HAP-1 (cell line): ENCODE results near the gene PRIMPOL.
"Not testable (repeated sequence)": the region's sequence is repeated elsewhere in the genome, so short reads cannot be mapped to it uniquely, and the experiment has no call there.

Experiments
- DNase-seq, 2 experiments: peaks; one replicate each; pipeline ENCODE4 v3.0.0-alpha.2; 2016 to 2020; ENCODE audit warnings: low spot score in 2 of 2
- H3K27me3 ChIP-seq: fragments of 250-450 bp; sonication (Bioruptor Pico); 2 replicates; pipeline ENCODE4 v1.5.1; 2020; ENCODE audit warnings: low read depth, mild to moderate bottlenecking, moderate library complexity
- H3K36me3 ChIP-seq: fragments of 250-450 bp; sonication (Bioruptor Pico); replicated peaks from 2 replicates; pipeline ENCODE4 v1.5.1; 2020; ENCODE audit warnings: mild to moderate bottlenecking
- H3K4me1 ChIP-seq: fragments of 250-450 bp; sonication (Bioruptor Pico); 2 replicates; pipeline ENCODE4 v1.5.1; 2020; ENCODE audit warnings: mild to moderate bottlenecking
- H3K4me3 ChIP-seq: fragments of 250-450 bp; sonication (Bioruptor Pico); 2 replicates; pipeline ENCODE4 v1.5.1; 2020; ENCODE audit warnings: mild to moderate bottlenecking, moderate library complexity
- H3K9me3 ChIP-seq: fragments of 250-450 bp; sonication (Bioruptor Pico); 2 replicates; pipeline ENCODE4 v1.5.1; 2020; ENCODE audit warnings: mild to moderate bottlenecking, moderate library complexity
- in situ Hi-C: fragments of 300-500 bp; cut with MboI; formaldehyde crosslinking; loops from 3 replicates; pipeline ENCODE4 v1.14.3; 2020; ENCODE audit warnings: low sequenced_read_pairs, inconsistent platforms, mixed read lengths

PRIMPOL gene

DNA sequence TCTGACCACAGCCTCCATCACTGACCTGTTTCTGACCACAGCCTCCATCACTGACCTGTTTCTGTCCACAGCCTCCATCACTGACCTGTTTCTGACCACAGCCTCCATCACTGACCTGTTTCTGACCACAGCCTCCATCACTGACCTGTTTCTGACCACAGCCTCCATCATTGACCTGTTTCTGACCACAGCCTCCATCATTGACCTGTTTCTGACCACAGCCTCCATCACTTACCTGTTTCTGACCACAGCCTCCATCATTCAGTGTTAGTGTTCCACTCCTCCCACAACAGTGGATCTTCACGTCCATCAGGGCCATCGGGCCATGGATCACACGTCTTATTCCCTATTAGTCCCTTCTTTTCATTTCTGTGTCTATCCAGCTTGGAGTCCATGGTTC is 25.0 kb upstream of the PRIMPOL start:
- in situ Hi-C loops, H3K9me3 ChIP-seq, H3K27me3 ChIP-seq, DNase-seq, H3K4me3 ChIP-seq, H3K4me1 ChIP-seq: not testable (repeated sequence)
- peaks cover 15% of the 10 kb centered on the region for H3K36me3 ChIP-seq

DNA sequence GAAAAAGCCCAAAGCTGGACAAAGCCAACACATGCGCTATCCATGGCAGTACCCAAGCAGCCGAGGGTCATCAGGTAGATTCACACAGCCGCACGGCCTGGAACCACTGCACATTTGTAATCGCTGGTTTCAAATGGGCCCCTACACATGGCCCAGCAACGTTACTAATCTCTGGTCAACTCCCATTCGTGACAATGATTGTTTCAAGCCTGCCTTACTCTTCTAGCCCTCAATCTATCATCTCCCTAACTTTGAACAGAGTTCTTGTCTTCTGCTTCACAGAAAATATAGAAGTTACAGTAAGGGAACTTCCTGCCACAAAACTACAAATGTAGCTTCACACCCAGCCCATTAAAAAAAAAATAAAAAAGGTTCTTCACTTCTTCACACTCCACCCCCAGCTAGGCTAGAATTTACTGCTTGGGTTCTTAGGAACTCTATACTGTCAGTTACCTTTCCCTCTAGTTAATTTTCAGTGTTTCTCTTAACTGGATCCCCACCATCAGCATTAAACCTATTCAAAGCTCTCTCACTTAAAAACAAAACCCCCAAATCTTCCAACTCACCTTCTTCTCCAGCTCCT is 24.5 kb upstream of the PRIMPOL start:
- peaks cover 21% of the 10 kb centered on the region for H3K36me3 ChIP-seq
- in situ Hi-C loops: no loop called here
- no peaks in the 10 kb centered on the region for H3K27me3 ChIP-seq

DNA sequence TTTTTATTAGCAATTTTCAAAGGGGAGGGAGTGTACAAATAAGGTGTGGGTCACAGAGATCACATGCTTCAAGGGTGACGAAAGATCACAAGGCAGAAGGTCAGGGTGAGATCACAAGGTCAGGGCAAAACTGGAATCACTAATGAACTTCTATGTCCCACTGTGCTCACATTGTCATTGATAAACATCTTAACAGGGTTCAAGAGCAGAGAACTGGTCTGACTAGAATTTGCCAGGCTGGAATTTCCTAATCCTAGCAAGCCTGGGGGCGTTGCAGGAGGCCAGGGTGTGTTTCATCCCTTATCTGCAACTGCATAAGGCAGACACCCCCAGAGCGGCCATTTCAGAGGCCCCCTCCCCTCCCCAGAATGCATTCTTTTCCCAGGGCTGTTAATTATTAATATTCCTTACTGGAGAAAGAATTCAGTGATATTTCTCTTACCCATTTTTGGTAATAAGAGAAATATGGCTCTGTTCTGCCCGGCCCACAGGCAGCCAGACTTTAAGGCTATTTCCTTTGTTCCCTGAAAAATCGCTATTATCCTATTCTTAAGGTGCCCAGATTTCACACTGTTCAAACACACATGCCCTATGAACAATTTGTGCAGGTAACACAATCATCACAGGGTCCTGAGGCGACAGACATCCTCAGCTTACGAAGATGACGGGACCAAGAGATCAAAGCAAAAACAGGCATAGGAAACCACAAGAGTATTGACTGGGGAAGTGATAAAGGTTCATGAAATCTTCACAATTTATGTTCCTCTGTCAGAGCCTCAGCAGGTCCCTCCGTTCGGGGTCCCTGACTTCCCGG is 23.5 kb upstream of the PRIMPOL start:
- H3K4me1 ChIP-seq: not testable (repeated sequence)
- peaks cover 30% of the 10 kb centered on the region for H3K36me3 ChIP-seq

More for the DNA sequence above, 24.5 kb upstream of the PRIMPOL start:
- H3K4me3 ChIP-seq: no peak overlapping the region
- no peaks in the 10 kb centered on the region for H3K9me3 ChIP-seq
- no peak for DNase-seq
- no peaks in the 10 kb centered on the region for H3K4me1 ChIP-seq

DNA sequence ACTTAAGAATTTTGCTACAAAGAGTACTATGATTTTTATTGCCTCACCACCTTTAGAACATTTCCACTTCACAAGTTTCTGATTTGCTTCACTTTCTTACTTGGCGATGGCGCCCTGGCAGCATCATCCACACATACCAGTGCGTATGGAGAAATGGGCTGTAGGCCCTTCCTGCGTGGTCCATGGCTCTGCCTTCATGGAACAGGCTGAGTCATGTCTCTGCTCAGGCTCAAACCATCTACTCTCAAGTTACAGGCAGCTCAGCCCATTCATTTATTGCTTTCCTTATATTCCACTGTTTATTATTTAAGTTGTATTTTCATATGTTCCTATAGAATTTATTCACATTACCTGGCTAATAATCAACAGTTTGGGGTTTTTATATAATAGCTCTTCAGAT is 21.4 kb upstream of the PRIMPOL start:
- DNase-seq: no peak
- H3K27me3 ChIP-seq: no peaks in the 10 kb centered on the region
- H3K9me3 ChIP-seq: no peaks in the 10 kb centered on the region
- H3K4me3 ChIP-seq: no peak overlapping the region
- H3K36me3 ChIP-seq: peaks cover 32% of the 10 kb centered on the region
- in situ Hi-C loops: no loop called here
- H3K4me1 ChIP-seq: no peaks in the 10 kb centered on the region

More for the DNA sequence above, 23.5 kb upstream of the PRIMPOL start:
- H3K27me3 ChIP-seq, H3K4me3 ChIP-seq, in situ Hi-C loops, DNase-seq, H3K9me3 ChIP-seq: not testable (repeated sequence)

DNA sequence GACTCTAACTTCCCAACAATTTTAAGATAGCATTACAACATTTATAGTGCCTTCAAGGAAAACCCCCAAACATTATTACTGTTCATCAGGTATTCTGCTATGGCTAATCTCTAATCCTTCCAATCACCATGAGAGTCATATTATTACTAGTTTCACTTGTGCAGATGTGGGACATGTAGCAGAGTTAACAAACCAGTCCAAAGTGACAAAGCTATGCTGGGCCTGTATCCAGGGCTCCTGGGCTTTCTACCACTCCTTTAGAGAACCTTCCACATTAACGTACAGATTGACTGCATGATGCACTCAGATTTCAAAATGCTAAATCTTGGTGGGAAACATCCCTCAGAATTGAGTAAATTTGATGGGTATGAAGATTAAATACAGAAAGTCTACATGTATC is 16.7 kb upstream of the PRIMPOL start:
- in situ Hi-C loops: no loop called here
- no peak for DNase-seq
- no peaks in the 10 kb centered on the region for H3K4me1 ChIP-seq
- no peak overlapping the region for H3K4me3 ChIP-seq
- no peaks in the 10 kb centered on the region for H3K27me3 ChIP-seq
- peaks cover 50% of the 10 kb centered on the region for H3K36me3 ChIP-seq
- H3K9me3 ChIP-seq: no peaks in the 10 kb centered on the region

DNA sequence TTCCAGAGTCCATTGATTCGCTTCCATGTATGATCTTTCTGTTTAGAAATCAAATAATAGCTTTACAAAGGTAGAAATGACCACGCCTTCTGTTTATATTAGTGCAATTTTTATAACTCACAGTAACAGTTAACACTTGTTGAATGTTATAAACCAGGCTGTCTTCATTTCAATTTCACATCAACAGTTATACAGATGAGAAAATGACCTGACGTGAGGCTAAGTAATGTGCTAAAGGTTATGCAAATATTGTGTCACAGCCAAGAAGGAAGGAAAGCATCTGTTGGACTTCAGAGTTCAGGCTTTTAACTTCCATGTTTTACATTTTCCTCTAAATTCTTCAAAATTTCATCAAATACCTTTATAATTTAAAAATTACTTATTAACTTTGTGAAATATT is 14.2 kb upstream of the PRIMPOL start:
- Histone ChIP-seq H3K4me3 (no peak overlapping the region), H3K36me3 (peaks cover 40% of the 10 kb centered on the region), H3K27me3 (no peaks in the 10 kb centered on the region), H3K4me1 (no peaks in the 10 kb centered on the region), H3K9me3 (no peaks in the 10 kb centered on the region)
- in situ Hi-C loops: no loop called here
- no peak for DNase-seq

DNA sequence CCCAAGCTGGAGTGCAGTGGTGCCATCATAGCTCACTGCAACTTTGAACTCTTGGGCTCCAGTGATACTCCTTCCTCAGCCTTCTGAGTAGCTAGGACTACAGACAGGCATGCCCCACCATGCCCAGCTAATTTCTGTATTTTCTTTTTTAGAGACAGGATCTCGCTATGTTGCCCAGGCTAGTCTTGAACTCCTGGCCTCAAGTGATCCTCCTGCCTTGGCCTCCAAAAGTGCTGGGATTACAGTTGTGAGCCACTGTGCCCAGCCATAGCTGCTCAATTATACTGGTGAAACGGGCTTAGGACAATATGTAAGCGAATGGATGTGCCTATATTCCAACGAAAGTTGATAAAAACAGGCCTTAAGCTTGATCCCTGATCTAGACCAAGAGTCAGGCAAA is 13.4 kb upstream of the PRIMPOL start:
- peaks cover 32% of the 10 kb centered on the region for H3K36me3 ChIP-seq
- no peaks in the 10 kb centered on the region for H3K4me1 ChIP-seq
- no peaks in the 10 kb centered on the region for H3K9me3 ChIP-seq
- DNase-seq: no peak
- no peak overlapping the region for H3K4me3 ChIP-seq
- H3K27me3 ChIP-seq: no peaks in the 10 kb centered on the region
- in situ Hi-C loops: no loop called here

DNA sequence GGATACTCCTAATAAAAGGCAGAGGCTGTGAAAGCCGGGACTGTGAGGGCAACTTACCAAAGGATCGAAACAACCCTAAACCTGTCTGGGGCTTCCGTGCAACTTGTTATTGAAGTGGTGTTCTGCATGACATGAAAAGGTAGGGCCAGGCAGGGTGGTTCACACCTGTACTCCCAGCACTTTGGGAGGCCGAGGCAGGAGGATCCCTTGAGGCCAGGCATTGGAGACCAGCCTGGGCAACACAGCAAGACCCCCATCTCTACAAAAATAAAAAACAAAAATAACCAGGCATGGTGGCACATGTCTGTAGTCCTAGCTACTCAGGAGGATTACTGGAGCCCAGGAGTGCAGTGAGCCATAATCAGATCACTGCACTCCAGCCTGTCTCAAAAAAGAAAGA is 12.6 kb upstream of the PRIMPOL start:
- no peaks in the 10 kb centered on the region for H3K27me3 ChIP-seq
- in situ Hi-C loops: no loop called here
- H3K4me1 ChIP-seq: no peaks in the 10 kb centered on the region
- H3K9me3 ChIP-seq: no peaks in the 10 kb centered on the region
- H3K36me3 ChIP-seq: peaks cover 32% of the 10 kb centered on the region
- no peak for DNase-seq
- H3K4me3 ChIP-seq: no peak overlapping the region

DNA sequence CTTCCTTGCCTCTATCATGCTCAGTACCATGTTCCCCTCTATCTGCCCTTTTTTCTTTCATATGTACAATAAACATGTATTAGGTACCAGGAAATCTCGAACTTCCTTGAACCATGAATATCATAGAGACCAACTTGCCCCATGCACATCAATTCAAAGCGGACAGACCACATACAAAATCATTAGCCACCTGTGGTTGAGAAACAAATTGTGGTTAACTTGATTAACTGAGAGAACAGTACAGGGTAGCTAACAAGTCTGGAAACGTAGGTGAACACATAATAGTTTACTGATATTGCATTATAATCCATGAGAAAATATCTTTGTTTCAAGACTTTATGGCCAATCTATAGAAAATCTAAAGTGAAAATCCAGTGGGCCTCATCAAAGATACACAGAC is 8.5 kb upstream of the PRIMPOL start:
- no peak for DNase-seq
- in situ Hi-C loops: loop anchor here (10.0 kb wide), 1 partner anchor 166 kb away; the partner anchor contains the start of gene IRF2
- H3K4me1 ChIP-seq: peaks cover 2% of the 10 kb centered on the region

DNA sequence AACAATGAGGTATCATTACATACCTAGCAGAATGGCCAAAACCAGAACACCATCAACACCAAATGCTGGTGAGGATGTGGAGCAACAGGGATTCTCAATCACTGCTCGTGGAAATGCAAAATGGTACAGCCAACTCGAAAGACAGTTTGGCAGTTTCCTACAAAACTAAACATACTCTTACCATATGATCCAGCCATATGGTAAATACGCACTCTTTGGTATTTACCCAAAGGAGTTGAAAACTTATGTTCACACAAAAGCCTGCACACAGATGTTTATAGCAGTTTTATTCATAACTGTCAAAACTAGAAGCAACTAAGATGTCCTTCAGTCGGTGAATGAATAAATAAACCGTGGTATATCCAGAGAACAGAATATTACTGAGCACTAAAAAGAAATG is 8.1 kb upstream of the PRIMPOL start:
- Histone ChIP-seq H3K36me3 (peaks cover 26% of the 10 kb centered on the region), H3K9me3 (no peaks in the 10 kb centered on the region), H3K27me3 (no peaks in the 10 kb centered on the region), H3K4me3 (no peak overlapping the region), H3K4me1 (peaks cover 6% of the 10 kb centered on the region)
- DNase-seq: no peak
- in situ Hi-C loops: loop anchor here (10.0 kb wide), 1 partner anchor 167 kb away; the partner anchor contains the start of gene IRF2

More for the DNA sequence above, 8.5 kb upstream of the PRIMPOL start:
- H3K27me3 ChIP-seq: no peaks in the 10 kb centered on the region
- peaks cover 29% of the 10 kb centered on the region for H3K36me3 ChIP-seq
- no peak overlapping the region for H3K4me3 ChIP-seq
- H3K9me3 ChIP-seq: no peaks in the 10 kb centered on the region

DNA sequence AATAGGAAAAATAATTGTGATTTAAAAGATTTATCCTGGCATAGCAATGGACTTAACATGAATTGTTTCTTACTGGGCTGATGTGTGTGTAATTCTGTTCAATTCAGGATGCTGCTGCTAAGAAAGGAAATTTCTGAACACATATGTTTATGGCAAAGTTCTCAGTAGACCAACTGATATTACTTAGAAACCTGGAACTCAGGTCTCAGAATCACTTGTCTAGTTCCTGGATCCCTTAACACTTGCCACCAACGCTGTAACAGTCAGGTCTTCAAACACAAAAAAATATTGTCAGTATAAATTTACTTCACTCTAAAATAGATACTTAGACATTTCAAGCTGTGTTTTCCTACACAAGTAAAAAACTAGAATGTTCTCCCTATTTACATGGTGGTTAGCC is 5.8 kb upstream of the PRIMPOL start:
- no peak overlapping the region for H3K4me3 ChIP-seq
- DNase-seq: no peak
- in situ Hi-C loops: loop anchor here (10.0 kb wide), 1 partner anchor 169 kb away; the partner anchor contains the start of gene IRF2
- H3K36me3 ChIP-seq: peaks cover 13% of the 10 kb centered on the region; the same call in 1 of the 2 replicates
- no peaks in the 10 kb centered on the region for H3K9me3 ChIP-seq
- H3K4me1 ChIP-seq: peaks cover 20% of the 10 kb centered on the region
- no peaks in the 10 kb centered on the region for H3K27me3 ChIP-seq

DNA sequence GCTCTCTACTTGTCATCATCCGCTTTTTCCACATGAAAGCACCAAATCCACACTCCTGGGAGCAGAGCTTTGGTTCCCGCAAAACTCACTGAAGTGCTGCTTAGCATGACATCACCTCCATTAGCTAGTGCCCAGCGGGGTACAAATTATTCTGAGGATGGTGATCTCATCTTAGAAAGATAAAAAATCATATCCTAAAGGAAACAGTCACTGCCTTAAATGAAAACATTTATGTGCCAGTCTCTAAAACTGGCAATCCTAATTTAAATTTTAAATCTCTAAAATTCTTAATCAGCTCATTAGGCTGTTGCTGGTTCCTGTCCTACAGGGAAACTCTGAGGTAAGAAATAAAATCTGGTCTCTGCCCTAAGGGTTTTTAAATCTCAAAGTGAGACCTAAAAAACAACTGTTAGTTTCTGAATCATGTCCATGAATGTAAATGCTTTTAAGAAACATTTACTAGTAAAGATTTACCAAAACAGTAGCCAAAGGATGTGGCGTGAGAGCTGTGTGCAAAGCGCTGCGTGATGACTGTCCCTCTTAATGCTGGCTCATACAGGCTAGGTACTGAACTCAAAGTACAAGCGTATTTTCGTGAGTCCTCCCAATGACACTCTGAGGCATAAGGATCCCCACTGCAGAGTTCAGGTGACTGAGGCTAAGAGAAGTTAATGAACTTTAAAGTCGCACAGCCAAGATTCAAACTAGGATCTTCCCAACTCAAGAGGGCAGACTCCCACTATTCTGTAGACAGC is 4.8 kb upstream of the PRIMPOL start:
- H3K4me1 ChIP-seq: peaks cover 20% of the 10 kb centered on the region
- no peaks in the 10 kb centered on the region for H3K27me3 ChIP-seq
- H3K36me3 ChIP-seq: peaks cover 9% of the 10 kb centered on the region; the same call in 1 of the 2 replicates
- no peak for DNase-seq
- H3K9me3 ChIP-seq: no peaks in the 10 kb centered on the region
- H3K4me3 ChIP-seq: no peak overlapping the region
- in situ Hi-C loops: loop anchor here (10.0 kb wide), 1 partner anchor 170 kb away; the partner anchor contains the start of gene IRF2

DNA sequence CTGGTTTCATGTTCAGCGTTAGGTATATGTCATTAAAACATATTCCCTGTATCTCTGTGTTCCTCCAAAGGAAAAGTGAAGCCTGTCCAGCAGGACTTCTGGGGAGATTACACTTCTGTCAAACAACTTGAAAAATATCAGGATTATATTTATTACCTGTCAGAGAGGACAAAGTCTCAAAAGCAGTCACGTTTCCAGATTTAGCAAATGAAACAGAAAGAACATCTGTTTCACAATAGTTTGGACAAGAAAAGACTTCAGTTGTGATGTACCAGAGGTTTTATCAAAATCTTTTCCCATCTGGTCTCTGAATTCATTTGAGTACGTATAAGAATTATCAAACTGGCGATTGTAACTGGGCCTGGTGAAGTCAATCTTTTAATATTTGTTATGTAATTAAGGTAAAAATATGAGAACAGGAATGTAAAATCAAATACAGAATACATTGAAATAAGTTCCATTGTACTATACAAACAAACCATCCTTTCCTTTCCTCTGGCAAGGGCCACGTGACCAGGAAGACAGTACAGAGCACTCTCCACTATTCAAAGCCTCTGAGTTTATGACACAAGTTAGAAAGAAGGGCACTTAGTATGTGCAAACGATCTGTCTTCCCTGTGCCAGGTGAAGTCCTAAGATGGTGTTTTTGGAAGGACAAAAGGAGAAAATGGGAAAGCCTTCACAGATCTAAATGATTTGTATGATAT is 3.5 kb upstream of the PRIMPOL start:
- Histone ChIP-seq H3K27me3 (no peaks in the 10 kb centered on the region), H3K9me3 (no peaks in the 10 kb centered on the region), H3K4me1 (peaks cover 20% of the 10 kb centered on the region), H3K36me3 (peaks cover 4% of the 10 kb centered on the region; the same call in 1 of the 2 replicates), H3K4me3 (no peak overlapping the region)
- in situ Hi-C loops: loop anchor here (10.0 kb wide), 1 partner anchor 171 kb away; the partner anchor contains the start of gene IRF2
- peak; percentile 40 to 42 for DNase-seq
